IPS-NIHi7 (cell line): ENCODE results near the gene SPINT2.
"Not testable (repeated sequence)": the region's sequence is repeated elsewhere in the genome, so short reads cannot be mapped to it uniquely, and the experiment has no call there.

Source experiments
- DNase-seq: peaks from one replicate; pipeline ENCODE4 v3.0.0; 2012; ENCODE audit warnings: mixed read lengths; ENCODE audit errors: extremely low spot score

SPINT2 gene

GRCh38 chr19:38239816-38240215 is 24.6 kb upstream of the SPINT2 start:
- no peak for DNase-seq

DNA sequence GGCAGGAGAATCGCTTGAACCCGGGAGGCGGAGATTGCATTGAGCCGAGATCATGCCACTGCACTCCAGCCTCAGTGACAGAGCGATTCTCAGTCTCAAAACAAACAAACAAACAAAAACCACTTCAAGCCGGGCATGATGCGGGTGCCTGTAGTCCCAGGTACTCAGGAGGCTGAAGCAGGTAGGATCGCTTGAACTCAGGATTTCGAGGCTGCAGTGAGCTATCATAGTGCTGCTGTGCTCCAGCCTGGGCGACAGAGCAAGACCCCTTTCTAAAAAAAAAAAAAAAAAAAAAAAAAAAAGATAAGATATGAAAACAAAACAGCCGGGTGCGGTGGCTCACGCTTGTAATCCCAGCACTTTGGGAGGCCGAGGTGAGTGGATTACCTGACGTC is 21.1 kb upstream of the SPINT2 start:
- DNase-seq = no peak

DNA sequence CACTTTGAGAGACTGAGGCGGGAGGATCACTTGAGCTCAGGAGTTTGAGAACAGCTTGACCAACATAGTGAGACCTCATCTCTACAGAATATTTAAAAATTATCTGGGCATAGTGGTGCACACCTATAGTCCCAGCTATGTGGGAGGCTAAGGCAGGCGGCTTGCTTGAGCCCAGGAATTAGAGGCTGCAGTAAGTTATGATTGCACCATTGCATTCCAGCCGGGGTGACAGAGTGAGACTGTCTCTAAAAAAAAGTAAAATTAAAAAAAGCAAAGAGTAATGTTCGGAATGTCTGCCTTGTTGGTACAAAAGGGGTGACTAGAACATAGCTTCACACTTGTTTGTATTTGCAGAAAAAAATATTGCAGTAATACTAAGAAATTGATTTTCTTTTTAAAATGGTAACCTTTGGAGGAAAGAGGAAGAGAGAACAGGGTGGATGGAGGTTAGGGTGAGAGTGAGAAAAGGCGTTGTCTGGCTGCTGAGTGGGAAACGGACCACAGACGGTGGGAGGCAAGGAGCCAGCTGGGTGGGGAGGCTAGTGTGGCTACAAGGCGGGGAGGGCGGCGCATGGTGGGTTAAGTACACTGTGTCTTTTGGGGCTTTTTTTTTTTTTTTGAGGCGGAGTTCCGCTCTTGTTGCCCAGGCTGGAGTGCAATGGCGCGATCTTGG is 18.4 kb upstream of the SPINT2 start:
- DNase-seq = no peak

DNA sequence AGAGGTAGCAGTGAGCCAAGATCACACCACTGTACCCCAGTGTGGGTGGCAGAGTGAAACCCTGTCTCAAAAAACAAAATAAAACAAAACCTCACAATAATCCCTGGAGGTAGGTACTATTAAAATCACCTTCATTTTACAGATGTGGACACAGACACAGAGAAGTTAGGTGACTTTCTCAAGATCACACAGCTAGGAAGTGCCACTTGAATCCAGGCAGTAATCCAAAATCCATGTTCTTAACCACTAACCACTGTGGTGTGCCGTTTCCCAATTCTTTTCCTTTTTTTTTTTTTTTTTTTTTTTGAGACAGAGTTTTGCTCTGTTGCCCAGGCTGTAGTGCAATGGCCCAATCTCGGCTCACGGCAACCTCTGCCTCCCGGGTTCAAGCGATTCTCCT is 17.2 kb upstream of the SPINT2 start:
- no peak for DNase-seq

DNA sequence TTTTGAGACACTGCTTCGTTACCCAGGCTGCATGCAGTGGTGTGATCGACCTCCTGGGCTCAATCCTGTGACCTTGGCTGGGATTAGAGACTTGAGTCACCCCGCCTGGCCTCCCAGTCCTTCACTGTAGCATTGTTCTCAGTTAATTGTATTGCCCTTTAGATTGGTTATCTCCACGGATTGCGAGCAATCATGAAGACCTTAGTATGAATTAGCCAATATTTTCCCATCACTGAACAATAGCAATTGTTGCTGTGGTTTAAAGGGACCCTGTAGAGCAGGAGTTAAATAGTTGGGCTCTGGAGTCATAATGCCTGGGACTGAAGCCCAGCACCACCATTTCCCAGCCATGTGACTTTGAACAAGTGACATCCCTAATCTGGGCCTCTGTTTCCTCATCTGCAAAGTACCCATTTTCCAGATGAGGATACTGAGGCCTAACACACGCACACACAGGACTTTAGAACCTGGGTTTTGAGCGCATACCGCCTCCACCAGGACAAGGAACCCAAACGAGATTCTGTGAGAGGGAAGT is 16.6 kb upstream of the SPINT2 start:
- no peak for DNase-seq

GRCh38 chr19:38248421-38248820 is 16.0 kb upstream of the SPINT2 start:
- no peak for DNase-seq

DNA sequence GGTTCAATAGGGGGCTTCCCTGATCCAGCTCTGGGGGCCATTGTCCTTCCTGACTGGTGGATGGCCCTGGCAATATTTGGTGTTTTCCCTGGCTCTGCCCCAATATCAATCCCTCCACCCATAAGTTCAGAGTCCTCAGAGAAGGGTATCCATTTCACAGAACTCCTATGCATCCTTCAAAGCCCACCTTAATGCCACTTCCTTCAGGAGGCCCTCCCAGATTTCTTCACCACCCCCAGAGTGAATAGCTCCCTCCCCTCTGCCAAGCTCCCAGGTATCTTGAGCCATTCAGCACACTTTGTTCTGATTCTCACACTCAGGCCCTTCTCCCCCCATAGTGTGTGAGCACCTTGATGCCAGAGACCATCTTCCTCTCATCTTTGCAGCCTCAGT is 13.9 kb upstream of the SPINT2 start:
- DNase-seq = no peak

DNA sequence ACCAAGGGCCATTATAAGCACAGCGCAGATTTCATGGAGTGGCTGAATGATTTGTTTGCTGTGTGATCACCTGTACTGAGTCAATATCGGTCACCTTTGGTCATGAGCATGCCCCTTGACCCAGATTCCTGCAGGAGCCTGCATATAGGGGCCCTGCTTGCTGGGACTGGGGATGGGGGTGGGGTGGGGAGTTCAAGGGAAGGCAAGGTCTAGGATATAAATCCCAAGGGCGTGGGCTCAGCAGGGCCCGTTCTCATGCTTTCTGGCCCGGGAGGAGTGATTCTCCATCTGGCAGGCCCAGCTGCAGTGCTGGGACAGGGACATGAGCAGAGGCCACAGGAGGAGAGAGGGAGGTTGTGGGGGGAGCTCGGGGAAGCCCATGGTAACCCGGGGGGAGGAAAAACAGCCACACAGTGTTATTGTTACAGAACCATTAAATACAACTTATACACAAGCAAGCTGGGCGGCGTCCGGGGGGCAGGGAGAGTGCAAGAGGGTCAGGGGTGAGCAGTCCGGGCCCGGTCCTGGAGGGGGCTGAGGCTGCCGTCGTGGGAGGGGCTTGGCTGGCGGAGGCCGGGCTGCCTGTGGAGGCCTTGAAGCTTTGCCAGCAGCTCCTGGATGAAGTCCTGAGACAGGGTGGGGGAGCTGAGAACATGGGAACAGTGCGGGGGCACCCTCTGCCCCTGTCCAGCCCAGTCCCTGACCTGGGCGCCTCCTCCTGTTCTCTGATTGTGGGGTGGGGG is 13.4 kb upstream of the SPINT2 start:
- DNase-seq = no peak

DNA sequence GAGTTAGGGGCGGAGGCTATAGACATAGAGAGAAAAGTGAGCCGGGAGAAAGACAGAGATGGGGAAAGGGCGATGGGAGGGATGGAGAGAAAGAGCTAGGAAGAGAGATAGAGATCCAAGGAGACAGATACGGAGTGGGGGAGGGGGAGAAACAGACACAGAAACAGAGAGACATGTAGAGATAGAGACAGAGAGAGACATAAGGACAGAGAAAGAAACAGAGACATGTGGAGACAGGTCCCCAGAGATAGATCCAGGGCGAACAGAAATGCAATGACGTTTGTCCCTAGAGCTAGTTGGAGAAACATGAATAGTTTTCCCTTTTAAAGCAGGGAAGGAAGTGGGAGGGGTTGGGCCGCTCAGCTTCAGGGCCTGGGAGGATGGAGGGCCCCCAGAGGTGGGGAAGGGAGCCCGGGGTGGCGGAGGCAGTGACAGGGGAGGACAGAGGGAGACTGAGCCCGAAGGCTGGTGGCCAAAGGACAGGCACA is 12.8 kb upstream of the SPINT2 start:
- DNase-seq = no peak

- no peak for DNase-seq
These were observed 12.0 kb upstream of the SPINT2 start for GRCh38 chr19:38252385-38252784.

DNA sequence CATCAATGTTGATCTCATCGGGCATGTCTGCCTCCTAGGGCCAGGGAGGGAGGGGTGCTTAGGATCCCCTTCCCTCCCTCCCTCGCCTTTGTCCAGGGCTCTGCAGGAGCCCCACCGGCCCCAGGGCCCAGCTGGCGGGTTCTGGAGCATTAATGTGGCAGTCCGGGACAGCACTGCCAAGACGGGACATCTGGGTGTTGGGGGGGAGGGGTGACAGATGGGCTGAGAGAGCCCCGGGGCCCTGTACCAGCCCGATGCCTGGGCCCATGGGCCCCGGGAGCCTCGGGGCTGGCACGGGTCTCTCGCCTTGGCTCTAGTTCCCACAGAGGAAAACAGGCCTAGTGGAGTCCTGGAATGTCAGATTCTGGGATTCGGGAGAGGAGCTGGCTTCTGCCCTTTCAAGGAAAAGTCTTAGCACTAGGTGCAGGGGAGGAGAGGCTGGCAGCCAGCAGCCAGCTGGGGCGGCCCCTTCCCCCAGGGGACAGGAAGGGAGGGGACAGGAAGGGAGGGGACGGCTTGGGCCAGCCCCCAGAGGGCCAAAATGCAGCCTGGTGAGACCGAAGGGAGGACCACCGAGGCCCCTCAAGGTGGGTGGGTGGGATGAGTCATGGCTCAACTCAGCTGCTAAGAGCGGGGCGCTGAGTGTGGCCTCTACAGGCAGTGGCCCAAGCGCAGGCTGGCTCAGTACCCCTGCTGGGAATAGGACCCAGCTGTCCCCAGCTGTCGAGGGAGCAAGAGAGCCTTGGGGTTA is 11.3 kb upstream of the SPINT2 start:
- peak; percentile 18 for DNase-seq

DNA sequence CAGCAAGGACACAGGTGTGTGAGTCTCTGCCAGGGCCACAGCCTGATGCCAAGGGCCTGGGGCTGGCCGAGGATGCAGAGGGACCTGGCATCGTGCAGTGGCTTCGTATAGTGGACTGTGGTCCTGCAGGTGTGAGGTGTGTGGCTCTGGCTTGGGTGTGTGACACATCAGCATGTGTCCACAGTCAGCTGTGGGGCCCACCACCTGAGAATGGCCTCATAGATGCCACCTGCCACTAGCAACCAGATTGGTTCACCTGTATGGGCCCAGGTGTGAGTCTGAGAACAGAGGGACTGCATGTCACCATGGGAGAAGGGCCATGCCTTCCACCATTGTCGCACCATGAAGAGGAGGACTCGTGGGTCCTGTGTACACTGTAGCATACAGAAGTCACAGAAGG is 10.6 kb upstream of the SPINT2 start:
- no peak for DNase-seq

DNA sequence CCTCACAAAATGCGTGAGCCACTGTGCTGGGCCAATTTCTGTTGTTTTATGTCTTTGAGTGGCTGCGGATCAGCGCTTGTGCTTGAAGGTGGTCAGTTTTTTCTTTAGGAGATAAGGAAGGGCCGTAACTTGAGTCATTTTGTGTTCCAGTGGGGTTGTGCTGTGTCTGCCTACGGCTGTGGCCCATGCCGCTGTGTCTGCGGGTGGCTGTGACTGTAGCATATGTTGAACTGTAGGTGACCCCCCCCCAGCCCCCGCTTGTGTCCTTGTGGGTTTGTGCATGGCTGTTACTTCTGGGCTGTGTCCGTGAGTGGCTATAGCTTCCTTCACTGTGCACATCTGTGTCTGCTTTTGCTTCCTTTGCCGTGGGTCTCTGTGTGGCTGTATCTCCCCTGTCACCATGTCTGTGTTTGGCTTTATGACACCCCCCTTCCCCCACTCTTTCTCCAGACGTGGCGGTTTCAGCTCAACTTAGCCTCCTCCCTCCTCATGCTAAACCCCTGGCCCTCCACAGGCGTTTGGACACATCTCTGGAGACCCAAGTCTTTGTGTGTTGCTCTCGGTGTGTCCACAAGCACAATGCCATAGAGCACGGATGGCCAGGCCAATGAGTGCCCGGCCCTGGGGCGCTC is 8.9 kb upstream of the SPINT2 start:
- DNase-seq = no peak

DNA sequence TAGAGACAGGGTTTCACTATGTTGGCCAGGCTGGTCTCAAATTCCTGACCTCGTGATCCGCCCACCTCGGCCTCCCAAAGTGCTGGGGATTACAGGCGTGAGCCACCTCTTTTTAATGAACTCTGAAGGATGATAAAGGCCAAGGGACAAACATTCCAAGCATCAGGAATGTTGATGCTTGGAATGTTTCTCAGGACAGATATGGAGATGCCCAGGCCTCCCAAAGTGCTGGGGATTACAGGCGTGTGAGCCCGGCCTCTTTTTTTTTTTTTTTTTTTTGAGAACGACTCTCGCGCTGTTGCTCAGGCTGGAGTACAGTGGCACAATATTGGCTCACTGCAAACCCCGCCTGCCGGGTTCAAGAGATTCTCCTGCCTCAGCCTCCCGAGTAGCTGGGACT is 2.4 kb upstream of the SPINT2 start:
- not testable (repeated sequence) for DNase-seq

DNA sequence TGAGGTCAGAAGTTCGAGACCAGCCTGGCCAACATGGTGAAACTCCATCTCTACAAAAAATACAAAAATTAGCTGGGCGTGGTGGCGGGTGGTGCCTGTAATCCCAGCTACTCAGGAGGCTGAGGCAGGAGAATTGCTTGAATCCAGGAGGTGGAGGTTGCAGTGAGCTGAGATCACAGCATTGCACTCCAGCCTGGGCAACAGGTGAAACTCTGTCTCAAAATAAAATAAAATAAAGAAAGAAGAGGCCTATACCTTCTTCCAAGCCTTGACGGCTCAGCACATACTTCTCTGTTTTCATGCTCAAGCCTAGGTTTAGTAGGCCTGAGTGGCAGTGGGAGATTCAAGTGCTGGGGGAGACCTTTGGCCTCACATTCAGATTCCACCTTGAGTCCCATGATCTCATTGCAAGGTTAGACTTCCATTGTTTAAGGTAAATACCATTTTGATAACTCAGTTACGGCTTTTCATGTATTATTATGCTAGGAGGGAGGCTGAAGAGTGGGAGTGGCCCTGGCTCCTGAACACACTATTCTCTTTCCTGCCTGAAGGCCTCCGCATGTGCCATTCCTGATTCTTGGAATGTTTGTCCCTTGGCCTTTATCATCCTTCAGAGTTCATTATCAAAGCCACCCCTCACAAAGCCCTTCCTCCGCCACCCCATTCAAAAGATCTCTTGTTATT is 1.6 kb upstream of the SPINT2 start:
- no peak for DNase-seq

- DNase-seq = peak; percentile 95
These were observed 486 bp upstream of the SPINT2 start for GRCh38 chr19:38263689-38264485.

GRCh38 chr19:38265213-38265861 is 964 bp downstream of the SPINT2 start:
- no peak for DNase-seq

- DNase-seq = no peak
These were observed 1.6 kb downstream of the SPINT2 start for GRCh38 chr19:38265921-38266429.

GRCh38 chr19:38266981-38267597 is 2.7 kb downstream of the SPINT2 start:
- no peak for DNase-seq
